ENCODE data around the gene HSF2.
"Not testable (repeated sequence)": the region's sequence is repeated elsewhere in the genome, so short reads cannot be mapped to it uniquely, and the experiment has no call there.

HSF2 gene

DNA sequence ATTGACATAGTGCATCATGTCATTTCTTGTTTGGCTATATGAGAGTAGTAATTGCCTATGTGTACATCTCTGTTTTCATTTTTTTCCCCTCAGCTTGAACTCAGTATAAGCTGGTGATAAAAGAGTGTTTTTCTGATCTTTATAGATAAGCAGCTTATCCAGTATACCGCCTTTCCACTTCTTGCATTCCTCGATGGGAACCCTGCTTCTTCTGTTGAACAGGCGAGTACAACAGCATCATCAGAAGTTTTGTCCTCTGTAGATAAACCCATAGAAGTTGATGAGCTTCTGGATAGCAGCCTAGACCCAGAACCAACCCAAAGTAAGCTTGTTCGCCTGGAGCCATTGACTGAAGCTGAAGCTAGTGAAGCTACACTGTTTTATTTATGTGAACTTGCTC is 32.3 kb downstream of the HSF2 start:
- TF ChIP-seq, protein P1, sequence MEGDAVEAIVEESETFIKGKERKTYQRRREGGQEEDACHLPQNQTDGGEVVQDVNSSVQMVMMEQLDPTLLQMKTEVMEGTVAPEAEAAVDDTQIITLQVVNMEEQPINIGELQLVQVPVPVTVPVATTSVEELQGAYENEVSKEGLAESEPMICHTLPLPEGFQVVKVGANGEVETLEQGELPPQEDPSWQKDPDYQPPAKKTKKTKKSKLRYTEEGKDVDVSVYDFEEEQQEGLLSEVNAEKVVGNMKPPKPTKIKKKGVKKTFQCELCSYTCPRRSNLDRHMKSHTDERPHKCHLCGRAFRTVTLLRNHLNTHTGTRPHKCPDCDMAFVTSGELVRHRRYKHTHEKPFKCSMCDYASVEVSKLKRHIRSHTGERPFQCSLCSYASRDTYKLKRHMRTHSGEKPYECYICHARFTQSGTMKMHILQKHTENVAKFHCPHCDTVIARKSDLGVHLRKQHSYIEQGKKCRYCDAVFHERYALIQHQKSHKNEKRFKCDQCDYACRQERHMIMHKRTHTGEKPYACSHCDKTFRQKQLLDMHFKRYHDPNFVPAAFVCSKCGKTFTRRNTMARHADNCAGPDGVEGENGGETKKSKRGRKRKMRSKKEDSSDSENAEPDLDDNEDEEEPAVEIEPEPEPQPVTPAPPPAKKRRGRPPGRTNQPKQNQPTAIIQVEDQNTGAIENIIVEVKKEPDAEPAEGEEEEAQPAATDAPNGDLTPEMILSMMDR (IDR thresholded peaks at IDR 0.05; ENCODE audit: low read depth, low read length), result no peak
- in situ Hi-C loops (cut with HindIII; ENCODE audit: low sequenced_read_pairs), result no loop called here
- no peak overlapping the region for H3K4me3 ChIP-seq (ENCODE audit: low read depth, low read length)
- no peak for DNase-seq (ENCODE audit: low read depth, low spot score)

- in situ Hi-C loops (cut with HindIII; ENCODE audit: low sequenced_read_pairs), result no loop called here
- no peak overlapping the region for H3K4me3 ChIP-seq (ENCODE audit: low read depth, low read length)
- DNase-seq (ENCODE audit: low read depth, low spot score), result no peak
- TF ChIP-seq, protein P1 (IDR thresholded peaks at IDR 0.05; ENCODE audit: low read depth, low read length), result no peak
These were observed 33.4 kb downstream of the HSF2 start for GRCh38 chr6:122432816-122433215.

DNA sequence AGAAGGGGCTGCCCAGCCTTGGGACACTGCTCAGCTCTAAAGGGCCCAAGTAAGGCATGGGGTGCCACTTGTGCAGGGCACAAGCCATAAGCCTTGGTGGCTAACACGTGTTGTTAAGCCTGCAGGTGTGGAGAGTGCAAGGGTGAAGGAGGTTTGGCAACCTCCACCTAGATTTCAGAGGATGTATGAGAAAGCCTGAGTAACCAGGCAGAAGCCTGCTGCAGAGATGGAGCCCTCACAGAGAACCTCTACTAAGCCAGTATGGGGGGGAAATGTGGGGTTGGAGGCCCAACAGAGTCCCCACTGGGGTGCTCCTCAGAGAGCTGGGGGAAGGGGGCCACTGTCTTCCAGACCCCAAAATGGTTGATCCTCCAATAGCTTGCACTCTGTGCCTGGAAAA is 39.5 kb downstream of the HSF2 start:
- in situ Hi-C loops (cut with HindIII; ENCODE audit: low sequenced_read_pairs), result no loop called here
- no peak overlapping the region for H3K4me3 ChIP-seq (ENCODE audit: low read depth, low read length)
- no peak for DNase-seq (ENCODE audit: low read depth, low spot score)
- TF ChIP-seq, protein P1 (IDR thresholded peaks at IDR 0.05; ENCODE audit: low read depth, low read length), result no peak

DNA sequence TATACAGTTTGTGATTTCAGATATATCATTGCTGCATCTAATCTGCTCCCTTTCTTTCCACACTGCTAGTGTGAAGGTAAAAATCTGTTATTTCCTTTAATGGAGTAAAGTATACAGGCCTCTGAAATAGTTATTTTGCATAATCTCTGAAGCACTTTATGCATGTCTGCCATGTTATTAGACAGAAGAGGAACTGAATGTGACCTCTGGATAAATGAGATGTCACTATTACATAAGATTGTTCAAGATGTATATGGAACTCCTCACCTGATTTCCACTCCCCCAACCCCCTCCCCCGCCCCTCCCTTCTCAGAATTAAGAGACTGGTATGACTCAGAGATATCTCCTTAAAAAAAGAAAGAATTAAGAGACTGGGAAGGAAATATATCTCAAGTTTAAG is 45.8 kb downstream of the HSF2 start:
- H3K4me3 ChIP-seq (ENCODE audit: low read depth, low read length), result no peak overlapping the region
- in situ Hi-C loops (cut with HindIII; ENCODE audit: low sequenced_read_pairs), result no loop called here
- TF ChIP-seq, protein P1 (IDR thresholded peaks at IDR 0.05; ENCODE audit: low read depth, low read length), result no peak
- no peak for DNase-seq (ENCODE audit: low read depth, low spot score)

DNA sequence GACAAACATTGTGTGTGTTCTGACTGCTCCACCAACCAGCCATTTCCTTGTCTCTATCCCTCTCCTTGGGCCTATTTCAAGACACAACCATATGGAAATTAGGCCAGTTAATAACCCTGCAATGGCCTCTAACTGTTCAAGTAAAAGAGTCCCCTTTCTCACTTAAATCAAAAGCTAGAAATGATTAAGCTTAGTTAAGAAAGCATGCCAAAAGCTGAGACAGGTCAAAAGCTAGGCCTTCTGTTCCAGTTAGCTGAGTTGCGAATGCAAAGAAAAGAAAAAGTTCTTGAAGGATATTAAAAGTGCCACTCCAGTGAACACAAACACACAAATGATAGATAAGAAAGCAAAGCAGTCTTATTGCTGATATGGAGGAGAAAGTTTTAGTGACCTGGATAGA is 49.6 kb downstream of the HSF2 start:
- no peak for DNase-seq (ENCODE audit: low read depth, low spot score)
- TF ChIP-seq, protein P1 (IDR thresholded peaks at IDR 0.05; ENCODE audit: low read depth, low read length), result no peak
- in situ Hi-C loops (cut with HindIII; ENCODE audit: low sequenced_read_pairs), result no loop called here
- H3K4me3 ChIP-seq (ENCODE audit: low read depth, low read length), result no peak overlapping the region

GRCh38 chr6:122452509-122452908 is 53.1 kb downstream of the HSF2 start:
- in situ Hi-C loops (cut with HindIII; ENCODE audit: low sequenced_read_pairs), result no loop called here
- DNase-seq (ENCODE audit: low read depth, low spot score), result no peak
- TF ChIP-seq, protein P1 (IDR thresholded peaks at IDR 0.05; ENCODE audit: low read depth, low read length), result no peak
- H3K4me3 ChIP-seq (ENCODE audit: low read depth, low read length), result no peak overlapping the region

- no peak for DNase-seq (ENCODE audit: low read depth, low spot score)
- TF ChIP-seq, protein P1 (IDR thresholded peaks at IDR 0.05; ENCODE audit: low read depth, low read length), result no peak
- no peak overlapping the region for H3K4me3 ChIP-seq (ENCODE audit: low read depth, low read length)
- in situ Hi-C loops (cut with HindIII; ENCODE audit: low sequenced_read_pairs), result no loop called here
These were observed 55.2 kb downstream of the HSF2 start for GRCh38 chr6:122454673-122455072.

DNA sequence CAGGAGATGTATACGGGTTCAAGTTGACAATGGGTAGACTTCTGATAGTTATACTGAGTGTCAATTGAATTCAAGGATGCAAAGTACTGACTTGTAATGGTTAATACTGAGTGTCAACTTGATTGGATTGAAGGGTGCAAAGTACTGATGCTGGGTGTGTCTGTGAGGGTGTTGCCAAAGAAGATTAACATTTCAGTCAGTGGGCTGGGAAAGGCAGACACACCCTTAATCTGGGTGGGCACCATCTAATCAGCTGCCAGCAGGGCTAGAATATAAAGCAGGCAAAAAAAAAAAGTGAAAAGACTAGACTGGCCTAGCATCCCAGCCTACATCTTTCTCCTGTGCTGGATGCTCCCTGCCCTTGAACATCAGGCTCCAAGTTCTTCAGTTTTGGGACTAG is 55.7 kb downstream of the HSF2 start:
- in situ Hi-C loops (cut with HindIII; ENCODE audit: low sequenced_read_pairs); DNase-seq (ENCODE audit: low read depth, low spot score); H3K4me3 ChIP-seq (ENCODE audit: low read depth, low read length): not testable (repeated sequence)
